Aorta (tissue), 5 donors: Measurements from ENCODE around the gene NFU1. TPM values are rescaled to one million over a fixed set of nuclear protein-coding genes. Genes with fewer than 3 reads are reported as not detected.
A peak's percentile ranks its signal among the peaks of the same experiment; 100 is the strongest.

Source experiments
- ATAC-seq: fragments of 200-7000 bp; cut with Tn5 transposase; one replicate; pipeline ENCODE4 v1.9.1; 2022; ENCODE audit warnings: moderate library complexity; ENCODE audit not compliant: low FRiP score
- DNase-seq, 2 donors: peaks; one replicate each; pipeline ENCODE4 v3.0.0-alpha.2; 2020
- H3K27ac ChIP-seq, 2 donors: one replicate each; pipeline ENCODE4 v1.5.1; 2013; ENCODE audit warnings: low read length in 2 of 2, mild to moderate bottlenecking in 2 of 2, moderate library complexity in 2 of 2, control low read depth in 1 of 2, inconsistent platforms in 1 of 2, low read depth in 1 of 2
- H3K27me3 ChIP-seq, 2 donors: one replicate each; pipeline ENCODE4 v1.6.1; 2013; ENCODE audit warnings: control low read depth in 1 of 2, low read length in 1 of 2, mild to moderate bottlenecking in 1 of 2, moderate library complexity in 1 of 2; ENCODE audit not compliant: insufficient read depth in 2 of 2, control insufficient read depth in 1 of 2
- H3K36me3 ChIP-seq, 2 donors: one replicate each; pipeline ENCODE4 v1.6.1; 2013; ENCODE audit warnings: control low read depth in 1 of 2, low read length in 1 of 2, mild to moderate bottlenecking in 1 of 2; ENCODE audit not compliant: insufficient read depth in 2 of 2, control insufficient read depth in 1 of 2
- H3K4me1 ChIP-seq, 2 donors: one replicate each; pipeline ENCODE4 v1.6.1; 2013; ENCODE audit warnings: low read length in 2 of 2, control low read depth in 1 of 2, mild to moderate bottlenecking in 1 of 2, moderate library complexity in 1 of 2; ENCODE audit not compliant: insufficient read depth in 2 of 2, control insufficient read depth in 1 of 2
- H3K4me3 ChIP-seq, 2 donors: one replicate each; pipeline ENCODE4 v1.5.1; 2013; ENCODE audit warnings: low read length in 2 of 2, control low read depth in 1 of 2, mild to moderate bottlenecking in 1 of 2
- H3K9me3 ChIP-seq: one replicate; pipeline ENCODE4 v1.6.1; 2013; ENCODE audit warnings: mild to moderate bottlenecking, low read length; ENCODE audit not compliant: control insufficient read depth
- WGBS, 2 donors: extraction: QIAGEN DNeasy Blood & Tissue Kit; methylation state at CpG; one replicate each; pipeline ENCODE4 v1.1.7; 2013; 5-methylcytosine and 5-hydroxymethylcytosine counted together
- intact Hi-C, 2 donors: fragments of 100-400 bp; cut with DNase I; formaldehyde crosslinking; loops; one replicate each; pipeline versions ENCODE4 v1.14.2 to v1.15.0; 2022
- long read RNA-seq, 2 donors: library from polyadenylated mRNA; unstranded; transcript quantifications; one replicate each; pipeline ENCODE4 v2.0.0, GENCODE V29; 2020 to 2021
- polyA plus RNA-seq, 2 donors: library from polyadenylated mRNA; stranded (reverse); fragments of 200-250 nt; gene quantifications; one replicate each; pipeline ENCODE4 v1.2.3, GENCODE V29; 2013
- total RNA-seq, 2 donors: library from RNA; stranded (reverse); fragmentation: NEBNext Ultra II Directional; extraction: Animal tissue kit (Norgen Biotek cat#: 25700); gene quantifications; one replicate each; pipeline ENCODE4 v1.2.1, GENCODE V29; 2021
- donor health status: healthy with polysubstance abuse.
- donor health status: Bipolar disorder and iron deficiency.
- donor health status: DM: no; HTN: no; CAD: no.
- donor health status: DM: no; HTN: no; CAD: no.
- donor health status: DM: yes; HTN: yes; CAD: no.

Gene NFU1
- 10 to 100 TPM; 39.8 to 45.3 TPM for total RNA-seq
- 100 to 1,000 TPM in 1 of 2 donors, 10 to 100 TPM in 1; 56.5 to 101 TPM for polyA plus RNA-seq
- long read RNA-seq, donor 1, transcript NFU1-203 (8 exons, 1,467 nt), result major isoform, 6 of 14 reads
- long read RNA-seq, donor 1, partial matches to known transcripts, result 1 of 14 reads
- long read RNA-seq, donor 1, other reads (novel, unspliced or antisense), result 7 of 14 reads
- long read RNA-seq, donor 2, partial matches to known transcripts, result 1 of 6 reads
- long read RNA-seq, donor 2, other reads (novel, unspliced or antisense), result 2 of 6 reads

- Histone ChIP-seq H3K27me3 (no peaks in the 10 kb centered on the region), H3K4me3 (peak within 1 kb of the TSS; percentile 30 to 66), H3K9me3 (no peaks in the 10 kb centered on the region), H3K27ac (peak within 1 kb of the TSS; percentile 90 to 96), H3K4me1 (peaks cover 0 to 4% of the 10 kb centered on the region in 2 donors), H3K36me3 (no peaks in the 10 kb centered on the region)
- DNase-seq, result peak; percentile 96 to 98
- 0 to 1% methylated on average over 60 of the region's 60 CpGs for WGBS, 2 donors
- intact Hi-C loops, result loop anchor here (5.0 kb wide), 1 partner anchor 50 kb away; the partner anchor contains the start of gene GFPT1 (in 2 of the 2)
- ATAC-seq, result peak; percentile 98
Observed at GRCh38 chr2:69436938-69437750, at the start of gene NFU1. NFU1 (minus strand) TSS chr2:69437435; CDS start chr2:69437422, 13 bp downstream.

GRCh38 chr2:69483696-69484095 lies 46.5 kb upstream of the NFU1 start:
- ATAC-seq, result no peak
- no peak overlapping the region for H3K4me3 ChIP-seq
- H3K27me3 ChIP-seq, result no peaks in the 10 kb centered on the region
- intact Hi-C loops, result no loop called here
- H3K27ac ChIP-seq, result no peak overlapping the region
- 70 to 79% methylated on average over 3 of the region's 3 CpGs for WGBS, 2 donors
- no peaks in the 10 kb centered on the region for H3K9me3 ChIP-seq
- no peaks in the 10 kb centered on the region for H3K4me1 ChIP-seq
- DNase-seq, result no peak
- peaks cover 4 to 7% of the 10 kb centered on the region in 2 donors for H3K36me3 ChIP-seq

DNA sequence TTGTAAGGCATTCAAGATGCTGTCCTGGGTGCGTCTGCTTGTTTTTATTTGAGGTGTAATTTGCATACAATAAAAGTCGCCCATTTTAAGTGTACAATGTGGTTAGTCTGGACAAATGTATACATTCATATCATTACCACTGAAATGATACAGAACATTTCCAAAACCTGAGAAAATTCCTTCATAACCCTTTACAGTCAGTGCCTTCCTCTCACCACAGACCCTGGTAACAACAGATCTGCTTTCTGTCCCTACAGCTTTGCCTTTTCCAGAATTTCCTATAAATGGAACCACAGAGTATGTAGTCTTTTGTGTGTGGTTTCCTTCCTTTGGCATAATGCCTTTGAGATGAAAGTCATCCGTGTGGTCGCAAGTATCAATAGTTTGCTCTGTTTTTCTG lies 45.8 kb upstream of the NFU1 start:
- no peak for DNase-seq
- H3K27me3 ChIP-seq, result no peaks in the 10 kb centered on the region
- WGBS, 2 donors, result 80 to 87% methylated on average over 4 of the region's 4 CpGs
- H3K27ac ChIP-seq, result no peak overlapping the region
- ATAC-seq, result no peak
- intact Hi-C loops, result no loop called here
- H3K9me3 ChIP-seq, result no peaks in the 10 kb centered on the region
- H3K4me1 ChIP-seq, result no peaks in the 10 kb centered on the region
- H3K36me3 ChIP-seq, result peaks cover 4 to 7% of the 10 kb centered on the region in 2 donors
- H3K4me3 ChIP-seq, result no peak overlapping the region

DNA sequence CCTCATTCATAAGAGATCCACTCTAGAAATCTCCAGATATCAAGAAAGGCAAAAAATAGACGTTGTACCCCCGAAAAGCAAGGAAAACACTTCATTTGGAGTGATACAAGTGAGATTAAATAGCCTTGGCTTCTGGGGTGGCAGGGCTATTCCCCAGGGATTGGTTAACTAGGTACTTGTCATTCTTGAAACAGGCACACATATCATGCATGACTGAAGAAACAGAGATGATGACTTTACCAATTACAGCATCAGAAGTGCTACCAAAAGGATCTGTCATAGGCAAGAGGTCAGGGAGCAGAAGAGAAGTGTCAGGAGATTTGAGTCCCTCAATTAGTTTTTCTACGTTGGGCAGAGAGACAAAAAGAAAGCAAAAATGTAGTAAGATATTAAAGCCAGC lies 45.2 kb upstream of the NFU1 start:
- peaks cover 4 to 7% of the 10 kb centered on the region in 2 donors for H3K36me3 ChIP-seq
- intact Hi-C loops, result no loop called here
- 77 to 78% methylated on average over 3 of the region's 3 CpGs for WGBS, 2 donors

GRCh38 chr2:69481421-69481820 lies 44.2 kb upstream of the NFU1 start:
- no peak overlapping the region for H3K27ac ChIP-seq
- ATAC-seq (no peak), DNase-seq (no peak)
- no peaks in the 10 kb centered on the region for H3K27me3 ChIP-seq
- H3K4me1 ChIP-seq, result no peaks in the 10 kb centered on the region
- intact Hi-C loops, result no loop called here
- H3K36me3 ChIP-seq, result peaks cover under 1 to 3% of the 10 kb centered on the region in 2 donors
- no peak overlapping the region for H3K4me3 ChIP-seq
- no peaks in the 10 kb centered on the region for H3K9me3 ChIP-seq
- 95 to 100% methylated on average over 1 of the region's 1 CpG for WGBS, 2 donors

More for the DNA sequence above, 45.2 kb upstream of the NFU1 start:
- Histone ChIP-seq H3K27me3 (no peaks in the 10 kb centered on the region), H3K4me3 (no peak overlapping the region), H3K9me3 (no peaks in the 10 kb centered on the region), H3K27ac (no peak overlapping the region), H3K4me1 (no peaks in the 10 kb centered on the region)
- no peak for DNase-seq
- ATAC-seq, result no peak

DNA sequence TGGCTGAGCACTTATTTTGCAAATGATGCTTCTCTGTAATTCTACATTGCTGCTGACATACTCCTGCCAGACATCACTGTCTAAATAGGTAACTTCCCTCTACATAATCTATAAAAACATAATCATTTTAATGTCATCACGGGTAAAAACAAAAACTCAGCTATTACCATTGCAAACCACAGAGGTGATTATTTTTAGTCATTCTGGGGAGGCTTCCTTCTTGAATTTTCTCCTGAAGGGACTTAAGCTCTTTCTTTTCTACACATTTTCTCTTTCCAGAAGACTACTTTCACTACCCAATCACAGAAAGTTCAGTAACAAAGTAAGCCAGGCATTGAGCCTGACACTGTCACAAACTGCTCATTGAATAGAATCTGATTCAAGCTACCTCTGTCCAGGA lies 40.4 kb upstream of the NFU1 start:
- no peak overlapping the region for H3K27ac ChIP-seq
- intact Hi-C loops, result no loop called here
- peaks cover 0 to 2% of the 10 kb centered on the region in 2 donors for H3K36me3 ChIP-seq
- WGBS, 2 donors, result 71 to 85% methylated on average over 1 of the region's 1 CpG
- H3K27me3 ChIP-seq, result no peaks in the 10 kb centered on the region
- DNase-seq (no peak), ATAC-seq (no peak)
- no peak overlapping the region for H3K4me3 ChIP-seq
- H3K9me3 ChIP-seq, result no peaks in the 10 kb centered on the region
- H3K4me1 ChIP-seq, result no peaks in the 10 kb centered on the region

GRCh38 chr2:69474688-69475087 lies 37.5 kb upstream of the NFU1 start:
- DNase-seq (no peak), ATAC-seq (no peak)
- Histone ChIP-seq H3K4me1 (peaks cover 0 to 1% of the 10 kb centered on the region in 2 donors), H3K9me3 (no peaks in the 10 kb centered on the region), H3K4me3 (no peak overlapping the region), H3K27ac (no peak overlapping the region), H3K27me3 (no peaks in the 10 kb centered on the region), H3K36me3 (no peaks in the 10 kb centered on the region)
- intact Hi-C loops, result no loop called here
- 66 to 74% methylated on average over 2 of the region's 2 CpGs for WGBS, 2 donors

GRCh38 chr2:69471793-69472192 lies 34.6 kb upstream of the NFU1 start:
- no peak overlapping the region for H3K27ac ChIP-seq
- no peak for DNase-seq
- no peaks in the 10 kb centered on the region for H3K9me3 ChIP-seq
- no peaks in the 10 kb centered on the region for H3K27me3 ChIP-seq
- 29 to 41% methylated on average over 2 of the region's 2 CpGs for WGBS, 2 donors
- peaks cover 0 to 4% of the 10 kb centered on the region in 2 donors for H3K4me1 ChIP-seq
- no peaks in the 10 kb centered on the region for H3K36me3 ChIP-seq
- intact Hi-C loops, result no loop called here
- no peak overlapping the region for H3K4me3 ChIP-seq
- ATAC-seq, result no peak
